Vagina (tissue), 2 donors: ENCODE results near the gene KIF16B. TPM values are rescaled to one million over a fixed set of nuclear protein-coding genes. Genes with fewer than 3 reads are reported as not detected.
A peak's percentile ranks its signal among the peaks of the same experiment; 100 is the strongest.

ENCODE experiments used
- DNase-seq, 2 donors: peaks; one replicate each; pipeline ENCODE4 v3.0.0-alpha.2; 2017; ENCODE audit errors: extremely low spot score in 2 of 2
- H3K27ac ChIP-seq: fragments of 200-600 bp; sonication (generic); one replicate; pipeline ENCODE4 v1.5.1; 2019
- H3K27me3 ChIP-seq: fragments of 200-600 bp; sonication (generic); one replicate; pipeline ENCODE4 v1.5.1; 2019
- H3K36me3 ChIP-seq, 2 donors: fragments of 200-600 bp; sonication (generic); one replicate each; pipeline ENCODE4 v1.5.1; 2017 to 2019
- H3K4me1 ChIP-seq: fragments of 200-600 bp; sonication (generic); one replicate; pipeline ENCODE4 v1.5.1; 2019
- H3K4me3 ChIP-seq, 2 donors: fragments of 200-600 bp; sonication (generic); 1 replicate in 1 of 2; 2 replicates in 1 of 2; pipeline ENCODE4 v1.5.1; 2016 to 2019
- H3K9me3 ChIP-seq: fragments of 200-600 bp; sonication (generic); one replicate; pipeline ENCODE4 v1.5.1; 2019
- POLR2A ChIP-seq, 2 donors: fragments of 450-650 bp; IDR thresholded peaks; one replicate each; pipeline ENCODE4 v1.6.1; 2017; ENCODE audit warnings: antibody characterized with exemption in 2 of 2, mild to moderate bottlenecking in 2 of 2, moderate library complexity in 2 of 2
- POLR2AphosphoS5 ChIP-seq, 2 donors: sonication (generic); formaldehyde crosslinking; IDR thresholded peaks; one replicate each; pipeline ENCODE4 v1.9.0; 2017; ENCODE audit warnings: antibody characterized with exemption in 2 of 2, mild to moderate bottlenecking in 2 of 2, low read depth in 1 of 2; ENCODE audit not compliant: insufficient read depth in 1 of 2
- intact Hi-C: fragments of 100-400 bp; cut with DNase I; formaldehyde crosslinking; loops from one replicate; pipeline ENCODE4 v1.15.1; 2023
- total RNA-seq: library from RNA; depleted of rRNA; stranded (reverse); fragments of >200 nt; gene quantifications from one replicate; pipeline ENCODE4 v1.2.3, GENCODE V29; 2016
- TF ChIP-seq, protein P1 (sequence below), 3 experiments: fragments of 450-650 bp in 2 of 3; fragments of 200-600 bp in 1 of 3; sonication (generic) in 1 of 3; IDR thresholded peaks; one replicate each; pipeline ENCODE4 v1.5.1; 2017 to 2019; ENCODE audit warnings: antibody characterized with exemption in 3 of 3, mild to moderate bottlenecking in 2 of 3, moderate library complexity in 2 of 3

Gene KIF16B
- total RNA-seq, 1 donor from 2014 or later: 27.7 TPM

DNA sequence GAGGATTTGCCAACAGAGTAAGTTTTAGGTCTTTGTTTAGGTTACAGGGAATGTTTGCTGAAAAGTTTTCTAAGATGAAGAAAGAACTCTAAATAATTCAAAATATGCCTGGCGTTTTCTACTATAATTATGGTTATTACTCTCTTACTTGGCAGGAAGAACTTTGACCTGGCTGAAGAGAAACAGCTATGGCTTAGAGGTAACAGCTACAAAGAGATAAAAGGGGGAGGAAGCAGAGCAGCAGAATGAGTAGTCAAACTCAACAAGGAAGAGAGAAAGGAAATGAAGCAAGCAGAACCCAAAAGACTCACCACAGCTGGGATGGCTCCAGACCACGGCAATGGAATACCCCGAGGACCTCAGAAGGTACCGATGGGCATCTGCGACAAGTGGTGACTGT is 95.6 kb downstream of the KIF16B start:
- intact Hi-C loops: no loop called here
- Histone ChIP-seq H3K27ac (no peak overlapping the region), H3K9me3 (no peaks in the 10 kb centered on the region), H3K36me3 (no peaks in the 10 kb centered on the region), H3K27me3 (no peaks in the 10 kb centered on the region), H3K4me3 (no peak overlapping the region), H3K4me1 (peaks cover 8% of the 10 kb centered on the region)
- no peak for DNase-seq
- TF ChIP-seq POLR2AphosphoS5 (IDR thresholded peaks at IDR 0.05; ENCODE audit: insufficient read depth in 1 of 2, low read depth in 1 of 2): no peak
- TF ChIP-seq, protein P1, sequence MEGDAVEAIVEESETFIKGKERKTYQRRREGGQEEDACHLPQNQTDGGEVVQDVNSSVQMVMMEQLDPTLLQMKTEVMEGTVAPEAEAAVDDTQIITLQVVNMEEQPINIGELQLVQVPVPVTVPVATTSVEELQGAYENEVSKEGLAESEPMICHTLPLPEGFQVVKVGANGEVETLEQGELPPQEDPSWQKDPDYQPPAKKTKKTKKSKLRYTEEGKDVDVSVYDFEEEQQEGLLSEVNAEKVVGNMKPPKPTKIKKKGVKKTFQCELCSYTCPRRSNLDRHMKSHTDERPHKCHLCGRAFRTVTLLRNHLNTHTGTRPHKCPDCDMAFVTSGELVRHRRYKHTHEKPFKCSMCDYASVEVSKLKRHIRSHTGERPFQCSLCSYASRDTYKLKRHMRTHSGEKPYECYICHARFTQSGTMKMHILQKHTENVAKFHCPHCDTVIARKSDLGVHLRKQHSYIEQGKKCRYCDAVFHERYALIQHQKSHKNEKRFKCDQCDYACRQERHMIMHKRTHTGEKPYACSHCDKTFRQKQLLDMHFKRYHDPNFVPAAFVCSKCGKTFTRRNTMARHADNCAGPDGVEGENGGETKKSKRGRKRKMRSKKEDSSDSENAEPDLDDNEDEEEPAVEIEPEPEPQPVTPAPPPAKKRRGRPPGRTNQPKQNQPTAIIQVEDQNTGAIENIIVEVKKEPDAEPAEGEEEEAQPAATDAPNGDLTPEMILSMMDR (IDR thresholded peaks at IDR 0.05): no peak
- TF ChIP-seq POLR2A (IDR thresholded peaks at IDR 0.05): no peak

DNA sequence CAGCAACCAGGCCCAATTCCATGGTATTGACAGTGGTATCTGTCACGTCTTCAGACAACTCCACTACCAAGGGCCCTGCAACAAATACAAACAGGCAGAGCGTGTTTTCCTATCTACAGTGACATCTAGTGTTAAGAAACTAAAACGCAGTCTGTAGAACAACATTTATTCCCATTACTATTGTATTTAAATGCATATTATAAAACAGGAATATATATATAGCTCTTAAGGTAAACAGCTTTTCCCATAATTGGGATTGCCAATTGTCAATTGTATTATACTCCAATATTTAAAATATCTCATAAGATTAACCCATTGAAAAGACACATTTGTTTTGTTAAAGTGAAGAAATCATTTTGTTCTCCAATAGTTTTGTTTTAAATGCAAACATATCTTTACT is 97.2 kb downstream of the KIF16B start:
- Histone ChIP-seq H3K27me3 (no peaks in the 10 kb centered on the region), H3K9me3 (no peaks in the 10 kb centered on the region), H3K36me3 (no peaks in the 10 kb centered on the region), H3K4me1 (peaks cover 8% of the 10 kb centered on the region), H3K4me3 (no peak overlapping the region), H3K27ac (no peak overlapping the region)
- DNase-seq: no peak
- intact Hi-C loops: no loop called here
- TF ChIP-seq POLR2A (IDR thresholded peaks at IDR 0.05): no peak
- TF ChIP-seq, protein P1 (IDR thresholded peaks at IDR 0.05): peak in 2 of 3 experiments; percentile 24 to 52
- no peak for TF ChIP-seq POLR2AphosphoS5 (IDR thresholded peaks at IDR 0.05; ENCODE audit: insufficient read depth in 1 of 2, low read depth in 1 of 2)

DNA sequence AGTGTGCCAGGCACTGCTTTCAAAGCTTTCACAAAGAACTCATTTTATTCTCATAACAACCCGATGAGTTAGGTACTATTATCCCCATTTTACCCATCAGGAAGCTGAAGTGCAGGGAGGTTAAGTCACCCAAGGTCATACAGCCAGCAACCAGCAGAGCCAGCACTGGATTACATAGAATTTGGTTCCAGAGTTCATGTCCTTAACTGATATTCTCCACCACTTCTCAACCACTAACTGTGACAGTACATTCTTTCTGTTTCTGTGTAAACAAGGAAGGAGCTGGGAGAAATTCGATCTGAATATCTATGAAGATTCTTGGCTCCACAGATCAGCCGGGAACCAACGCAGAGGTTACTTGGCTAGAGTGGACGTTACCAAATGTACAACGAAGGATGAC is 98.0 kb downstream of the KIF16B start:
- TF ChIP-seq, protein P1 (IDR thresholded peaks at IDR 0.05): no peak
- TF ChIP-seq POLR2AphosphoS5 (IDR thresholded peaks at IDR 0.05; ENCODE audit: insufficient read depth in 1 of 2, low read depth in 1 of 2): no peak
- TF ChIP-seq POLR2A (IDR thresholded peaks at IDR 0.05): no peak

DNA sequence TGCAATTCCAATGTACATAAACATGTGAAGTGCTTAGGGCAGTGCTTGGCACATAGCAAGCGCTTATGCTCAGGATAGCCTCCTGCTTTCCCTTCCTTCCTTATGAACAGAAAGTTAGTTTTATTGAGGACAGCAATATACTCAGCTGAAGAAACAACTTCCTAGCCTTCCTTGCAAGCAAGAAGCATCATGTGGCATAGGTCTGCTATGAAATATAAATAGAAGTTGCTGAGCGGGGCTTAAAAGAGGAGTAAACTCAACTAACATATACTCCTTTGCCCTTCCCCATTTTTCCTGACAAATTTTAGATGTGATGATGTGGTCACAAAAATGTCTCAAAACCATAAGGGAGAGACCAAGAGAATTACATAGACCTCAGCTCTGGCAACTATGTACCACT is 98.9 kb downstream of the KIF16B start:
- Histone ChIP-seq H3K27ac (no peak overlapping the region), H3K4me1 (peaks cover 8% of the 10 kb centered on the region), H3K27me3 (no peaks in the 10 kb centered on the region), H3K9me3 (no peaks in the 10 kb centered on the region), H3K36me3 (no peaks in the 10 kb centered on the region), H3K4me3 (no peak overlapping the region)
- no peak for DNase-seq
- intact Hi-C loops: no loop called here
- no peak for TF ChIP-seq POLR2AphosphoS5 (IDR thresholded peaks at IDR 0.05; ENCODE audit: insufficient read depth in 1 of 2, low read depth in 1 of 2)
- TF ChIP-seq, protein P1 (IDR thresholded peaks at IDR 0.05): no peak
- TF ChIP-seq POLR2A (IDR thresholded peaks at IDR 0.05): no peak

More for the DNA sequence above, 98.0 kb downstream of the KIF16B start:
- Histone ChIP-seq H3K4me1 (peaks cover 8% of the 10 kb centered on the region), H3K36me3 (no peaks in the 10 kb centered on the region), H3K4me3 (no peak overlapping the region), H3K27me3 (no peaks in the 10 kb centered on the region), H3K9me3 (no peaks in the 10 kb centered on the region), H3K27ac (no peak overlapping the region)
- intact Hi-C loops: no loop called here
- no peak for DNase-seq

DNA sequence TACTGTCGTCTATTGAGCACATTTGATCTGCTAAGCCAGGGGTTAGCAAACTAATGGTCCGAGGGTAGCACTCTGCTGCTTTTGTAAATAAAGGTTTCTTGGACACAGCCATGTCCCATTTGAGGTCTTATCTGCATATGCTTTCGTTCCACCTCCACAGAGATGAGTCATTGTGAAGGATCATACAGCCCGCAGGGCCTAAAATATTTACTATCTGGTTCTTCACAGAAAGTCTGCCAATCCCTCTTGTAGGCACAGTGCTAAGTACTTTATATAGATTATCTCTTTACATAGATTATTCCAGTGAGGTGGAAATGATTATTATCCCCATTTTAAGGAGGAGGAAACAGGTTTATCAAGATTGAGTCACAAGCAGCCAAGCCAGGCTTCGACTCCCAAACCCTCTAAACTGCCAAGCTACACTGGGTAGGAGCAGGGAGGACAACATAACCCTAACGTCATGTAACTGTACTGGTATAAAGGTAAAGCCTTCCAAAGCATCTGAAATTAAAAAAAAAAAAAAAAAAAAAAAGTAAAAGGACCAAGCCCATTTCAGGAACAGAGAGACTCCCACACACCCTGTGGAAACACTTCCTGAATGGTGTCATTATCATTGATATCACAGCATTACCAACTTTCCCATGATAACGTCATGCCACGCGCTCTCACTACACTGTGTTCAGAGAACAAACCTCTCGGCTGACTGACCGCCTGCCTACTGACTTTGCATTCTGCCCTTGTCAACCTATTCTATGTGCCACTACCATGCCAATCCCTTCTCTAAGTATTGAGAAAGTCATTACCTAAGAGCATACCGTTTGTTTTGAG is 101.0 kb downstream of the KIF16B start:
- Histone ChIP-seq H3K27ac (no peak overlapping the region), H3K36me3 (no peaks in the 10 kb centered on the region), H3K9me3 (no peaks in the 10 kb centered on the region), H3K4me3 (no peak overlapping the region), H3K4me1 (peaks cover 8% of the 10 kb centered on the region), H3K27me3 (no peaks in the 10 kb centered on the region)
- DNase-seq: no peak
- intact Hi-C loops: no loop called here
- TF ChIP-seq, protein P1 (IDR thresholded peaks at IDR 0.05): no peak
- no peak for TF ChIP-seq POLR2A (IDR thresholded peaks at IDR 0.05)
- TF ChIP-seq POLR2AphosphoS5 (IDR thresholded peaks at IDR 0.05; ENCODE audit: insufficient read depth in 1 of 2, low read depth in 1 of 2): no peak
